Mesendoderm (in vitro differentiated cells): ENCODE measurements around the gene CD34.
A peak's percentile ranks its signal among the peaks of the same experiment; 100 is the strongest.

ENCODE experiments used
- DNase-seq: peaks from one replicate; pipeline ENCODE4 v3.0.0; 2013
- H2AK5ac ChIP-seq: 2 replicates; pipeline ENCODE4 v1.6.1; 2013; ENCODE audit warnings: low read length, inconsistent platforms
- H2BK120ac ChIP-seq: 2 replicates; pipeline ENCODE4 v1.6.1; 2013; ENCODE audit warnings: low read depth, mild to moderate bottlenecking, low read length, moderate library complexity, mixed read lengths
- H2BK15ac ChIP-seq: replicated peaks from 2 replicates; pipeline ENCODE4 v1.6.1; 2013; ENCODE audit warnings: low read depth, mild to moderate bottlenecking, moderate library complexity
- H2BK5ac ChIP-seq: 2 replicates; pipeline ENCODE4 v1.6.1; 2013; ENCODE audit warnings: low read length, inconsistent platforms
- H3K18ac ChIP-seq: 2 replicates; pipeline ENCODE4 v1.6.1; 2013; ENCODE audit warnings: mild to moderate bottlenecking, low read length, mixed read lengths
- H3K23ac ChIP-seq: one replicate; pipeline ENCODE4 v1.6.1; 2013; ENCODE audit warnings: low read length
- H3K27ac ChIP-seq: 2 replicates; pipeline ENCODE4 v1.5.1; 2013; ENCODE audit warnings: low read depth, mild to moderate bottlenecking, inconsistent platforms, low read length, moderate library complexity
- H3K27me3 ChIP-seq: 2 replicates; pipeline ENCODE4 v1.6.1; 2013; ENCODE audit warnings: low read length, control low read depth, mild to moderate bottlenecking, inconsistent platforms; ENCODE audit not compliant: insufficient read depth, poor library complexity
- H3K36me3 ChIP-seq: 2 replicates; pipeline ENCODE4 v1.6.1; 2013; ENCODE audit warnings: low read length, inconsistent platforms; ENCODE audit not compliant: control insufficient read depth, insufficient read depth
- H3K4ac ChIP-seq: one replicate; pipeline ENCODE4 v1.6.1; 2013; ENCODE audit warnings: low read depth, mild to moderate bottlenecking, low read length, moderate library complexity
- H3K4me1 ChIP-seq: 2 replicates; pipeline ENCODE4 v1.6.1; 2013; ENCODE audit warnings: low read depth, low read length, inconsistent platforms; ENCODE audit not compliant: control insufficient read depth
- H3K4me2 ChIP-seq: 2 replicates; pipeline ENCODE4 v1.6.1; 2013; ENCODE audit warnings: low read length
- H3K4me3 ChIP-seq: 2 replicates; pipeline ENCODE4 v1.5.1; 2013; ENCODE audit warnings: mild to moderate bottlenecking, low read length
- H3K56ac ChIP-seq: one replicate; pipeline ENCODE4 v1.6.1; 2013; ENCODE audit warnings: low read length
- H3K79me1 ChIP-seq: 2 replicates; pipeline ENCODE4 v1.6.1; 2013; ENCODE audit warnings: low read length, inconsistent platforms
- H3K79me2 ChIP-seq: 2 replicates; pipeline ENCODE4 v1.6.1; 2013; ENCODE audit warnings: mild to moderate bottlenecking, low read length; ENCODE audit not compliant: control insufficient read depth, insufficient read depth
- H3K9ac ChIP-seq: 2 replicates; pipeline ENCODE4 v1.6.1; 2013; ENCODE audit warnings: low read length, inconsistent platforms
- H4K5ac ChIP-seq: one replicate; pipeline ENCODE4 v1.6.1; 2013; ENCODE audit warnings: low read length
- H4K8ac ChIP-seq: one replicate; pipeline ENCODE4 v1.6.1; 2013; ENCODE audit warnings: low read depth, mild to moderate bottlenecking, control low read depth, low read length, moderate library complexity
- WGBS: extraction: QIAGEN DNeasy Blood & Tissue Kit; methylation state at CpG from one replicate; pipeline ENCODE4 v1.1.7; 2013; ENCODE audit warnings: low lambda C conversion rate, missing lambda C conversion rate; ENCODE audit not compliant: insufficient coverage; ENCODE audit errors: extremely low coverage; 5-methylcytosine and 5-hydroxymethylcytosine counted together

Gene CD34

DNA sequence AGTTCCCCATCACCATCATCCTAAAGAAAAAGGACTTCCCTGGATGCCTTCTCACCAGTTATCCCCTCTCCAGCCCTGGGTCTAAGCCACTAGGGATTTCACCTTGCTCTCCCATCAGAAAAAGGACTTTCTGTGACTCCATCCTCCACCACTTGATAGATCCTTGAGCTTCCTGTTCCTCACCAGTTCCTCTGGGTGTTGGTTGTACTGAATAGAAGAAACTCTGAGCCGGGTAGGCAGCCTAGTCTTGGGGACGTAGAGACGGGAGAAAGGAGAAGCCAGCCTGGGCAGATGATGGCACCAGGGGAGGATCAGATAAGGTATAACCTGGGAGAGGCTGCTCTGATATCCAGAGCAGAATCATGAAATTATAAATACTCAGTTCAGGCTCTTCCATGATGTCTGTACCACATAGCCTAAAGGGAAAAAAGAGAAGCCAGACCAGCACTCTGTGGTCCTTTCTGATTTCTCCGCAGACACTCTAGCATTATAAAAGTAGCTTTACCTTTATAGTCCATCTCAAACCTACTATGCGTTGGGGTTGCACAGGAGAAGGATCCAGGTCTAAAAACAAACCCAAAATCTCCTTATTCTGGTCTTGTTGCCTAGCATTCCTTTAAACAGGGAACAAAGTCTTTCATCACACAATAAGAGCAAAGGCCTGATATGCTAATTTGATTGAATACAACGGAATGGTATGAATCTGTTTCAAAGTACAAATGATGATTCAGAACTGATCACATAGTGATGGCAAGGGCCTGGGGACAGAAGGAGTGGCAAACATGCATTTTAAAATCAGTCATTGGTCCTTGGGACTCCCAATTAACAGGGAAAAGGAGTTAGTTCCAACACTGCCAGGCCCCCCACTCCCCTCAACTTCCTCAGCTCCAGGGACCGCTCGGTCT, 1.2 kb upstream of the CD34 start:
- Histone ChIP-seq H2BK5ac (no peak overlapping the region), H2AK5ac (no peak overlapping the region), H3K4me1 (no peaks in the 10 kb centered on the region), H4K8ac (no peak overlapping the region), H4K5ac (no peak overlapping the region), H3K27me3 (peaks cover 25% of the 10 kb centered on the region), H3K18ac (no peak overlapping the region), H2BK120ac (no peak overlapping the region), H2BK15ac (no peak overlapping the region), H3K27ac (no peak overlapping the region), H3K4me2 (no peak overlapping the region), H3K23ac (no peak overlapping the region), H3K9ac (no peak overlapping the region), H3K36me3 (no peaks in the 10 kb centered on the region), H3K4ac (no peak overlapping the region), H3K4me3 (no peak overlapping the region), H3K79me2 (no peaks in the 10 kb centered on the region), H3K79me1 (no peaks in the 10 kb centered on the region), H3K56ac (no peak overlapping the region)
- no CpG with 5 or more reads among the region's 8 CpGs for WGBS
- DNase-seq, result no peak

DNA sequence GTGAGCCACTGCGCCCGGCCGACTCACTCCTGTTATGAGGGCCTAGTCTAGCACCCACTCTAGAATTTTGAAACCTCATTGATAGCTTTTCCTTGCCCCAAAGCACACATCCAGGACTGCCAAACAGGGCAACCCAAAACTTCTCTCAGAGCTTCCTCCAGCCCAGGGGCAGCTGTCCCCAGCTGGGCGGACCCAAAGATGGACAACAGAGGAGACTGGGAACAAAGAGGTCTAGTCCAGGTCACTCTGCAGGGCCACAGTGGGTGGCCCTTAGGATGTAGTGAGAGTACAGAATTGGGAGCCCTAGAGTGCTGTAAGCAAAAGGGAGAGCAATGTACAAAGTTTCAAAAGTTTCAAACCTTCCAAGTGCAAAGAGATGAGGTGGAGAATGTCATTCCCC, 1.2 kb downstream of the CD34 start:
- no peaks in the 10 kb centered on the region for H3K79me2 ChIP-seq
- no peak overlapping the region for H3K4me2 ChIP-seq
- no peak overlapping the region for H4K8ac ChIP-seq
- no peak overlapping the region for H3K4me3 ChIP-seq
- H3K9ac ChIP-seq, result no peak overlapping the region
- H3K79me1 ChIP-seq, result no peaks in the 10 kb centered on the region
- H3K27me3 ChIP-seq, result peaks cover 25% of the 10 kb centered on the region
- no peak overlapping the region for H2BK120ac ChIP-seq
- no peak overlapping the region for H3K27ac ChIP-seq
- H3K18ac ChIP-seq, result no peak overlapping the region
- no peak overlapping the region for H4K5ac ChIP-seq
- no CpG with 5 or more reads among the region's 4 CpGs for WGBS
- H2BK5ac ChIP-seq, result no peak overlapping the region
- no peak overlapping the region for H3K23ac ChIP-seq
- no peak overlapping the region for H3K56ac ChIP-seq
- H2BK15ac ChIP-seq, result no peak overlapping the region
- no peaks in the 10 kb centered on the region for H3K36me3 ChIP-seq
- no peak overlapping the region for H3K4ac ChIP-seq
- DNase-seq, result no peak
- no peak overlapping the region for H2AK5ac ChIP-seq
- H3K4me1 ChIP-seq, result no peaks in the 10 kb centered on the region

DNA sequence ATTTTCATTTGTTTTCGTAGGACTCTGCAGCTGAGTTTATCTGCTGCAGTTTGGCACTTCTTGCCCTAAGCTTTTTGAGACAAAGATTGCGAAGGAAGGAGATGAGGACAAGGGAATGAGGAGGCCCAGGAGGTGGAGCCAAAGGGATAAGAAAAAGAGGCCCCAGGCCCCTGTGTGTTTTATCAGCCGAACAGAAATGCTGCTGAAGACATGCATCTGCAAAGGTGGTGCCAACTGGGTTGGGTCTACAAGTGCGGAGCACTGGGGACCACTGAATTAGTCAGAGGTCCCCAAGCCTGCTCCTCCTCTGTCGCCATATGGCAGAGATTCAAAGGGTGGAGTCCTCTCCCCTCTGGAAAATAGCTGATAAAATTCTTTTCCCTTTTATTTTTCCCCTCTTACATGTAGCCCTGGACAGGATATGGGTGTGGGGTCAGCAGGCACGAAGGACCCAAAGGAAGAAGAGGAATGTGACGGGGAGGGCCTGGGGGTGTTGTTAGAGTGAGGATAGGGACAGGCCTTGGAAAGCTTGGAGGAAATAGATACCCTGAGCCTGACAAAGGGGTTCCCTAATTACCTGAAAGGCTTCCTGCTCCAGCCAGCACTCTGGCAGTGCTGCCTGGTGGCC, 2.7 kb downstream of the CD34 start:
- Histone ChIP-seq H3K4me1 (no peaks in the 10 kb centered on the region), H3K79me1 (no peaks in the 10 kb centered on the region), H3K79me2 (no peaks in the 10 kb centered on the region), H3K18ac (no peak overlapping the region), H2BK15ac (no peak overlapping the region), H2AK5ac (no peak overlapping the region), H4K8ac (no peak overlapping the region), H3K56ac (no peak overlapping the region), H4K5ac (no peak overlapping the region), H3K27ac (no peak overlapping the region), H2BK5ac (no peak overlapping the region), H3K4me2 (no peak overlapping the region), H2BK120ac (no peak overlapping the region), H3K4ac (no peak overlapping the region), H3K4me3 (no peak overlapping the region), H3K27me3 (peaks cover 25% of the 10 kb centered on the region), H3K9ac (no peak overlapping the region), H3K36me3 (no peaks in the 10 kb centered on the region), H3K23ac (no peak overlapping the region)
- WGBS, result no CpG with 5 or more reads among the region's 7 CpGs
- peak; percentile 51 for DNase-seq

DNA sequence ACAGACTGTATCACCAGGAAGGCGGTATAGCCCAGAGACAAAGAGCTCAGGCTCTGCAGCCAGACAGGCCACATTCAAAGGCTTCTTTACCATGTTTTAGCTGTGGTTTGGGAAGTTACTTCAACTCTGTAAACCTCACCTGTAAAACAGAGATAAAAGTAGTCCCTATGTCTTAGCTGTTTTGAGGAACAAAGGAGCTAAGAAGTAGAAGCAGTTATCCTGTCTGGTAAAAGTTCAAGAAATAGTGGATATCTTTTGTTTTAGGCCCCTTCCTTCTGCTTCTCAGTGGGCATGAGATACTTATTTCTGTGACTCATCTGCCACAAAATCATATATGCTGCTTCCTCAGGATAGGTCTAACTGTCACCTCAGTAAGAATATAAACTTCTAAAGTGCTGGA, 6.5 kb downstream of the CD34 start:
- no peak overlapping the region for H2BK15ac ChIP-seq
- H3K79me2 ChIP-seq, result no peaks in the 10 kb centered on the region
- no peak overlapping the region for H4K5ac ChIP-seq
- no peaks in the 10 kb centered on the region for H3K4me1 ChIP-seq
- H3K27ac ChIP-seq, result no peak overlapping the region
- H2AK5ac ChIP-seq, result no peak overlapping the region
- no peak for DNase-seq
- H3K18ac ChIP-seq, result no peak overlapping the region
- H3K27me3 ChIP-seq, result no peaks in the 10 kb centered on the region
- no peak overlapping the region for H2BK5ac ChIP-seq
- H4K8ac ChIP-seq, result no peak overlapping the region
- no peak overlapping the region for H3K4me3 ChIP-seq
- no peak overlapping the region for H2BK120ac ChIP-seq
- no peaks in the 10 kb centered on the region for H3K36me3 ChIP-seq
- no peak overlapping the region for H3K56ac ChIP-seq
- no peak overlapping the region for H3K9ac ChIP-seq
- WGBS, result no CpG with 5 or more reads among the region's 1 CpG
- no peak overlapping the region for H3K4me2 ChIP-seq
- H3K4ac ChIP-seq, result no peak overlapping the region
- no peaks in the 10 kb centered on the region for H3K79me1 ChIP-seq
- no peak overlapping the region for H3K23ac ChIP-seq

DNA sequence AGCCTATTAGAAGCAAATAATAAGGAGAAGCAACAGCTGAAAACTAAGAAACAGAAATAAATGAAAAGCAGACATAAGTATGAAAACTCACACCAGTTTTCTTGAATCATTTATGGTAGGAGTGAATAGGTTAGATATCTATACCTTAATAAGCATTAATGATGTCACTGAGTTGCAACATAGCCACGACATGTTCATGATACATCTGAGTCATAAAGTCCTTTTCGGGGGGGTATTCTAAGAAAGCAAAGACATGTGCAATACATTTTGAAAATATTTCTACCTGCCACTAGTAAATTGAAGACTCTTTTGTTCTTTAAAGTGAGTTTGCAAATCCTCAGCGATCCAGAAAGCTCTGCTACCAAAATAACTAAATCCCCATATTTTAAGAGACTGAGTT, 7.2 kb downstream of the CD34 start:
- Histone ChIP-seq H3K27me3 (no peaks in the 10 kb centered on the region), H3K79me1 (no peaks in the 10 kb centered on the region), H3K4me1 (no peaks in the 10 kb centered on the region), H3K9ac (no peak overlapping the region), H3K4me3 (no peak overlapping the region), H2BK120ac (no peak overlapping the region), H2AK5ac (no peak overlapping the region), H3K36me3 (no peaks in the 10 kb centered on the region), H2BK15ac (no peak overlapping the region), H3K4ac (no peak overlapping the region), H3K79me2 (no peaks in the 10 kb centered on the region), H4K8ac (no peak overlapping the region), H3K23ac (no peak overlapping the region), H3K27ac (no peak overlapping the region), H3K4me2 (no peak overlapping the region), H2BK5ac (no peak overlapping the region), H4K5ac (no peak overlapping the region), H3K56ac (no peak overlapping the region), H3K18ac (no peak overlapping the region)
- DNase-seq, result no peak
- whole genome bisulfite sequencing, result no CpG with 5 or more reads among the region's 3 CpGs
